HepG2 (cell line): Measurements from ENCODE around the gene CRMP1. TPM values are rescaled to one million over a fixed set of nuclear protein-coding genes. Genes with fewer than 3 reads are reported as not detected.
A peak's percentile ranks its signal among the peaks of the same experiment; 100 is the strongest.

Experiments
- ATAC-seq: fragments of 200-7000 bp; cut with Tn5 transposase; 3 replicates; pipeline ENCODE4 v1.9.1; 2020; ENCODE audit warnings: mild to moderate bottlenecking, moderate library complexity
- BruUV-seq: library from RNA; stranded (reverse); fragments of 400-500 nt; replicated peaks from 2 replicates; lab custom pipeline; 2021; lab: Mats Ljungman, UMichigan
- CTCF ChIA-PET: fragments of 300-600 bp; formaldehyde crosslinking; extraction: SDS; loops from one replicate; lab custom pipeline; 2021; ENCODE audit warnings: low total read pairs, inconsistent platforms, low intra/inter-chr PET ratio; lab: Yijun Ruan, JAX
- POLR2A ChIA-PET: fragments of 350-600 bp; sonication (Branson Sonifier 250); formaldehyde crosslinking; loops from one replicate; lab custom pipeline; 2020; ENCODE audit warnings: antibody characterized with exemption, inconsistent platforms; lab: Yijun Ruan, JAX
- DNase-seq: peaks from one replicate; pipeline ENCODE4 v3.0.0-alpha.2; 2015; ENCODE audit warnings: low spot score
- FAIRE-seq: peaks from 3 replicates; lab custom pipeline; 2011; peaks lifted over from hg19 to GRCh38; lab: Jason Lieb, UNC
- H2AFZ ChIP-seq: one replicate; pipeline ENCODE4 v1.6.1; 2011; ENCODE audit warnings: low read length, inconsistent platforms
- H3K27ac ChIP-seq: fragments of 300-600 bp; 3 replicates; pipeline ENCODE4 v1.8.0; 2011; ENCODE audit warnings: mixed run types, mild to moderate bottlenecking, mixed read lengths, low read length, inconsistent platforms; ENCODE audit not compliant: insufficient read depth; ENCODE audit errors: extremely low read length
- H3K27me3 ChIP-seq, 2 experiments: fragments of 200-600 bp in 1 of 2; 2 replicates in 1 of 2; 3 replicates in 1 of 2; pipeline versions ENCODE4 v1.6.0 to v1.8.0; 2011; ENCODE audit warnings: low read length in 2 of 2, mild to moderate bottlenecking in 2 of 2, moderate library complexity in 2 of 2, inconsistent platforms in 1 of 2; ENCODE audit not compliant: insufficient read depth in 2 of 2, control insufficient read depth in 1 of 2
- H3K36me3 ChIP-seq, 2 experiments: fragments of 200-600 bp in 1 of 2; replicated peaks in 1 of 2; 2 replicates in 1 of 2; 3 replicates in 1 of 2; pipeline versions ENCODE4 v1.5.1 to v1.8.0; 2011; ENCODE audit warnings: low read length in 2 of 2, inconsistent platforms in 1 of 2; ENCODE audit not compliant: insufficient read depth in 2 of 2, control insufficient read depth in 1 of 2
- H3K4me1 ChIP-seq: 2 replicates; pipeline ENCODE4 v1.5.1; 2012; ENCODE audit warnings: low read length, inconsistent platforms; ENCODE audit not compliant: insufficient read depth
- H3K4me2 ChIP-seq: 2 replicates; pipeline ENCODE4 v1.6.0; 2011; ENCODE audit warnings: low read depth, low read length, inconsistent platforms
- H3K4me3 ChIP-seq, 3 experiments: fragments of 200-600 bp in 1 of 3; sonication (generic), shearing (Covaris generic) in 1 of 3; replicated peaks in 1 of 3; 2 replicates each; pipeline ENCODE4 v1.5.1; 2011 to 2016; ENCODE audit warnings: low read length in 3 of 3, inconsistent platforms in 2 of 3, low read depth in 2 of 3, mild to moderate bottlenecking in 2 of 3, control low read depth in 1 of 3, mixed read lengths in 1 of 3; ENCODE audit not compliant: insufficient read depth in 1 of 3
- H3K79me2 ChIP-seq: one replicate; pipeline ENCODE4 v1.6.1; 2011; ENCODE audit warnings: low read length, inconsistent platforms; ENCODE audit not compliant: insufficient read depth
- H3K9ac ChIP-seq: 2 replicates; pipeline ENCODE4 v1.6.0; 2011; ENCODE audit warnings: mild to moderate bottlenecking, low read depth, low read length, inconsistent platforms; ENCODE audit not compliant: insufficient read depth
- H3K9me3 ChIP-seq: 2 replicates; pipeline ENCODE4 v1.5.1; 2012; ENCODE audit warnings: mild to moderate bottlenecking, low read length
- H4K20me1 ChIP-seq: 2 replicates; pipeline ENCODE4 v1.6.0; 2011; ENCODE audit warnings: inconsistent platforms, mild to moderate bottlenecking, low read length, moderate library complexity; ENCODE audit not compliant: insufficient read depth
- PHB2 ChIP-seq: fragments of 450-650 bp; IDR thresholded peaks from 2 replicates; pipeline ENCODE4 v1.6.1; 2018; ENCODE audit not compliant: partially characterized antibody
- RFX3 ChIP-seq: IDR thresholded peaks from 2 replicates; pipeline ENCODE4 v1.6.1; 2016; ENCODE audit warnings: missing biosample characterization, missing genetic modification reagents
- TEAD3 ChIP-seq: optimal IDR thresholded peaks from 2 replicates; pipeline ENCODE3; 2016; ENCODE audit warnings: borderline replicate concordance
- ZNF367 ChIP-seq: sonication (generic); formaldehyde crosslinking; IDR thresholded peaks from 2 replicates; pipeline ENCODE4 v1.4.0; 2020; ENCODE audit warnings: missing genetic modification reagents, borderline replicate concordance
- ZNF781 ChIP-seq: sonication (generic); formaldehyde crosslinking; IDR thresholded peaks from 2 replicates; pipeline ENCODE4 v1.5.1; 2020; ENCODE audit warnings: borderline replicate concordance, mild to moderate bottlenecking, missing genetic modification reagents; ENCODE audit errors: not compliant biosample characterization
- ZNF878 ChIP-seq: sonication (generic); formaldehyde crosslinking; IDR thresholded peaks from 2 replicates; pipeline ENCODE4 v1.8.1; 2023; ENCODE audit warnings: mild to moderate bottlenecking, missing genetic modification reagents, moderate library complexity
- WGBS: methylation state at CpG from one replicate; pipeline ENCODE4 v1.1.6; 2017; ENCODE audit warnings: low lambda C conversion rate; 5-methylcytosine and 5-hydroxymethylcytosine counted together
- in situ Hi-C: cut with HindIII; loops from 2 replicates; pipeline ENCODE4 v1.10.0; 2017; ENCODE audit warnings: low pct_unique_long_range_greater_than_20kb; ENCODE audit not compliant: extremely low pct_ligation_motif_present
- intact Hi-C: fragments of 100-400 bp; cut with micrococcal nuclease; formaldehyde crosslinking; loops from one replicate; pipeline ENCODE4 v1.10.0; 2022; ENCODE audit not compliant: unreplicated experiment
- polyA plus RNA-seq, 8 experiments: library from polyadenylated mRNA; depleted of rRNA in 3 of 8; stranded (reverse) in 7 of 8; unstranded in 1 of 8; fragments of >200 nt; fragmentation: Illumina TruSeq in 4 of 8; extraction: Trizol in 4 of 8; gene quantifications; 2 replicates each; pipeline versions ENCODE4 v1.2.1 to v1.2.3, GENCODE V29; 2011 to 2016; ENCODE audit warnings: low read depth in 4 of 8, missing spikeins in 1 of 8, mixed read lengths in 1 of 8; ENCODE audit not compliant: insufficient read depth in 1 of 8
- total RNA-seq, 5 experiments: library from RNA; depleted of rRNA; stranded (reverse); fragments of >200 nt; fragmentation: Illumina TruSeq; extraction: Trizol; gene quantifications; 2 replicates each; pipeline ENCODE4 v1.2.3, GENCODE V29; 2016; ENCODE audit warnings: low read depth in 1 of 5
- TF ChIP-seq, protein P1 (sequence below), 2 experiments: sonication (generic) in 1 of 2; formaldehyde crosslinking in 1 of 2; IDR thresholded peaks; 2 replicates each; pipeline versions ENCODE4 v1.4.0 to v1.6.1; 2016 to 2020; ENCODE audit warnings: borderline replicate concordance in 1 of 2, low read depth in 1 of 2, mild to moderate bottlenecking in 1 of 2, missing genetic modification reagents in 1 of 2
- TF ChIP-seq, protein P2 (sequence below): fragments of 450-650 bp; IDR thresholded peaks from 2 replicates; pipeline ENCODE4 v1.6.1; 2016

Gene CRMP1
- total and polyA plus RNA-seq, 2 of the 13 experiments (the other 11 are each of a cell fraction or from before 2014, with no cell fraction given) = not detected

DNA sequence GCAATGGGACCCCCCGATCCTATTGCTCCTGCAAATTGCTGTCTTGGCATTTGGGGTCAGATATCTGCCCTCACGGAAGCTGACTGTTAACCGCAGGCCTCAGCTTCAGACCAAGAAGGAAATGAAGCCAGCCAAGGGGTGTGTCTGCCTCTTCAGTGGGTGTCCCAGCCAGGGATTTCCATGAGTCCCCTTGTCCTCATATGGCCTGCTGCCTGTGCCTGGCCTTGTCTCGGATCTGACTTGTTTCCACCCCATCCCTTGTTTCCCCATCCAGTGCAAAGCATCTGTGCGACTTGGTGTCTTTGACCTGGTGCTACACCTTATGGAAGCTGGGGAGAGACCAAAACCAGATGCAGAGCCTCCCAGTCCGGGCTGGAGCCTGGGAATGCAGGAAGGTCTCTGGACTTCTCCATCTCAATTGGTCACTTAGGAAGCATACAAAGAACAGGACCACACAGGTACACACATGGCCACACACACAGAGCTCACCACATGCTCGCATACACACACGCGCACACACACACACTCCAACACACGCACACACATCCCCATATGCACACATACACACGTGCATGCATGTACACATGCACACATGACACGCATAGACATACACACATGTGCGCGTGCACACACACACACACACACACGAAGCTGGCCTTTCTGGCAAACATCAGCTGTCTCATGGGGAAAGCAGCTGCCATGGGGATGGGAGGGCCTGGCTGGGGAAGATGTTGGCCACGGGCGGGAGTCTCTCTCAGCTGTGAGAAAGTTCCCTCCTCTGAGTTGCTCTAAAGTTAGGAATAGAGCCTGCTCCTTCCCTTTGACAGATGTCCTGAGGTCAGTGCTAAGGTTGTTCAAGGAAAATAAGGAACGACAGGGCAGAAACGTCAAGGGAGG, 65.5 kb downstream of the CRMP1 start:
- Histone ChIP-seq H3K4me3 (no peak overlapping the region), H3K36me3 (peaks cover 0 to 3% of the 10 kb centered on the region in 2 experiments; a peak in 3 of 5 replicates), H2AFZ (no peak overlapping the region), H3K4me2 (no peak overlapping the region), H3K27me3 (no peaks in the 10 kb centered on the region), H3K9me3 (no peaks in the 10 kb centered on the region), H3K9ac (no peak overlapping the region), H3K27ac (no peak overlapping the region), H4K20me1 (no peaks in the 10 kb centered on the region), H3K79me2 (no peaks in the 10 kb centered on the region), H3K4me1 (no peaks in the 10 kb centered on the region; the same call in 1 of the 2 replicates)
- 91% methylated on average over 18 of the region's 19 CpGs for WGBS
- POLR2A ChIA-PET = no interaction called here
- intact Hi-C loops = no loop called here
- DNase-seq (no peak), FAIRE-seq (no peak), ATAC-seq (no peak)
- CTCF ChIA-PET = no interaction called here
- in situ Hi-C loops = loop anchor here (10.0 kb wide), 1 partner anchor 433 kb away; no protein-coding TSS in a partner anchor
- no peak for TF ChIP-seq RFX3 (CRISPR knock-in tag)
- TF ChIP-seq, protein P1, sequence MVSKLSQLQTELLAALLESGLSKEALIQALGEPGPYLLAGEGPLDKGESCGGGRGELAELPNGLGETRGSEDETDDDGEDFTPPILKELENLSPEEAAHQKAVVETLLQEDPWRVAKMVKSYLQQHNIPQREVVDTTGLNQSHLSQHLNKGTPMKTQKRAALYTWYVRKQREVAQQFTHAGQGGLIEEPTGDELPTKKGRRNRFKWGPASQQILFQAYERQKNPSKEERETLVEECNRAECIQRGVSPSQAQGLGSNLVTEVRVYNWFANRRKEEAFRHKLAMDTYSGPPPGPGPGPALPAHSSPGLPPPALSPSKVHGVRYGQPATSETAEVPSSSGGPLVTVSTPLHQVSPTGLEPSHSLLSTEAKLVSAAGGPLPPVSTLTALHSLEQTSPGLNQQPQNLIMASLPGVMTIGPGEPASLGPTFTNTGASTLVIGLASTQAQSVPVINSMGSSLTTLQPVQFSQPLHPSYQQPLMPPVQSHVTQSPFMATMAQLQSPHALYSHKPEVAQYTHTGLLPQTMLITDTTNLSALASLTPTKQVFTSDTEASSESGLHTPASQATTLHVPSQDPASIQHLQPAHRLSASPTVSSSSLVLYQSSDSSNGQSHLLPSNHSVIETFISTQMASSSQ (IDR thresholded peaks at IDR 0.05; ENCODE audit: low read depth) = no peak
- TF ChIP-seq, protein P1 (CRISPR knock-in tag; IDR thresholded peaks at IDR 0.05; ENCODE audit: borderline replicate concordance) = no peak
- TF ChIP-seq ZNF367 = no peak
- no peak for TF ChIP-seq PHB2
- no peak for TF ChIP-seq ZNF781 (CRISPR knock-in tag)
- TF ChIP-seq, protein P2, sequence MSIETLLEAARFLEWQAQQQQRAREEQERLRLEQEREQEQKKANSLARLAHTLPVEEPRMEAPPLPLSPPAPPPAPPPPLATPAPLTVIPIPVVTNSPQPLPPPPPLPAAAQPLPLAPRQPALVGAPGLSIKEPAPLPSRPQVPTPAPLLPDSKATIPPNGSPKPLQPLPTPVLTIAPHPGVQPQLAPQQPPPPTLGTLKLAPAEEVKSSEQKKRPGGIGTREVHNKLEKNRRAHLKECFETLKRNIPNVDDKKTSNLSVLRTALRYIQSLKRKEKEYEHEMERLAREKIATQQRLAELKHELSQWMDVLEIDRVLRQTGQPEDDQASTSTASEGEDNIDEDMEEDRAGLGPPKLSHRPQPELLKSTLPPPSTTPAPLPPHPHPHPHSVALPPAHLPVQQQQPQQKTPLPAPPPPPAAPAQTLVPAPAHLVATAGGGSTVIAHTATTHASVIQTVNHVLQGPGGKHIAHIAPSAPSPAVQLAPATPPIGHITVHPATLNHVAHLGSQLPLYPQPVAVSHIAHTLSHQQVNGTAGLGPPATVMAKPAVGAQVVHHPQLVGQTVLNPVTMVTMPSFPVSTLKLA = peak; percentile 77
- no peak for TF ChIP-seq TEAD3 (CRISPR knock-in tag)
- no peak for TF ChIP-seq ZNF878 (CRISPR knock-in tag)
- no TSS peak for BruUV-seq
